HFFc6 (cell line): ENCODE measurements around the gene SMAD9. TPM values are rescaled to one million over a fixed set of nuclear protein-coding genes. Genes with fewer than 3 reads are reported as not detected.
A peak's percentile ranks its signal among the peaks of the same experiment; 100 is the strongest.

Source experiments
- DNase-seq: peaks from one replicate; pipeline ENCODE4 v3.0.0-alpha.2; 2018
- H3K27ac Mint-ChIP-seq: 2 replicates; pipeline ENCODE4 v1.8.0; 2020; ENCODE audit warnings: mild to moderate bottlenecking, mixed read lengths
- H3K27me3 Mint-ChIP-seq: 2 replicates; pipeline ENCODE4 v1.8.0; 2021; ENCODE audit warnings: mild to moderate bottlenecking, moderate library complexity, mixed read lengths; ENCODE audit not compliant: insufficient read depth
- H3K36me3 Mint-ChIP-seq: 2 replicates; pipeline ENCODE4 v1.8.0; 2021; ENCODE audit warnings: low read depth, mixed read lengths
- H3K4me1 Mint-ChIP-seq: 2 replicates; pipeline ENCODE4 v1.8.0; 2020; ENCODE audit warnings: low read depth, mixed read lengths
- H3K4me3 Mint-ChIP-seq: 2 replicates; pipeline ENCODE4 v1.8.0; 2020; ENCODE audit warnings: mild to moderate bottlenecking, moderate library complexity, mixed read lengths
- H3K9me3 Mint-ChIP-seq: 2 replicates; pipeline ENCODE4 v1.8.0; 2020; ENCODE audit warnings: mild to moderate bottlenecking, mixed read lengths
- total RNA-seq, 6 experiments: library from RNA; stranded (reverse); fragmentation: NEBNext Ultra II Directional; extraction: Animal tissue kit (Norgen Biotek cat#: 25700); gene quantifications; 2 replicates in 1 of 6; 3 replicates in 5 of 6; pipeline ENCODE4 v1.2.3, GENCODE V29; 2021
- TF ChIP-seq, protein P1 (sequence below): fragments of 200-600 bp; sonication (generic); IDR thresholded peaks from 2 replicates; pipeline ENCODE4 v1.5.0; 2021; ENCODE audit warnings: antibody characterized with exemption, mild to moderate bottlenecking

SMAD9 gene
- total RNA-seq, 6 experiments from 2014 or later, result 10.7 to 22.5 (median 17.9) TPM

- Mint-ChIP-seq H3K27ac (peak overlapping the region; percentile 51; the same call in 1 of the 2 replicates), H3K9me3 (no peaks in the 10 kb centered on the region), H3K27me3 (no peaks in the 10 kb centered on the region; the same call in 1 of the 2 replicates), H3K4me1 (peaks cover 14% of the 10 kb centered on the region), H3K4me3 (no peak overlapping the region), H3K36me3 (peaks cover 6% of the 10 kb centered on the region; the same call in 1 of the 2 replicates)
- peak; percentile 58 for DNase-seq
- TF ChIP-seq, protein P1, sequence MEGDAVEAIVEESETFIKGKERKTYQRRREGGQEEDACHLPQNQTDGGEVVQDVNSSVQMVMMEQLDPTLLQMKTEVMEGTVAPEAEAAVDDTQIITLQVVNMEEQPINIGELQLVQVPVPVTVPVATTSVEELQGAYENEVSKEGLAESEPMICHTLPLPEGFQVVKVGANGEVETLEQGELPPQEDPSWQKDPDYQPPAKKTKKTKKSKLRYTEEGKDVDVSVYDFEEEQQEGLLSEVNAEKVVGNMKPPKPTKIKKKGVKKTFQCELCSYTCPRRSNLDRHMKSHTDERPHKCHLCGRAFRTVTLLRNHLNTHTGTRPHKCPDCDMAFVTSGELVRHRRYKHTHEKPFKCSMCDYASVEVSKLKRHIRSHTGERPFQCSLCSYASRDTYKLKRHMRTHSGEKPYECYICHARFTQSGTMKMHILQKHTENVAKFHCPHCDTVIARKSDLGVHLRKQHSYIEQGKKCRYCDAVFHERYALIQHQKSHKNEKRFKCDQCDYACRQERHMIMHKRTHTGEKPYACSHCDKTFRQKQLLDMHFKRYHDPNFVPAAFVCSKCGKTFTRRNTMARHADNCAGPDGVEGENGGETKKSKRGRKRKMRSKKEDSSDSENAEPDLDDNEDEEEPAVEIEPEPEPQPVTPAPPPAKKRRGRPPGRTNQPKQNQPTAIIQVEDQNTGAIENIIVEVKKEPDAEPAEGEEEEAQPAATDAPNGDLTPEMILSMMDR, result peak; percentile 80
Observed at GRCh38 chr13:36858290-36858689, 61.7 kb downstream of the SMAD9 start.

- DNase-seq, result no peak
- TF ChIP-seq, protein P1, result no peak
Observed at GRCh38 chr13:36857253-36857652, 62.8 kb downstream of the SMAD9 start.

GRCh38 chr13:36850790-36851438 is 69.1 kb downstream of the SMAD9 start:
- Mint-ChIP-seq H3K27me3 (no peaks in the 10 kb centered on the region), H3K9me3 (no peaks in the 10 kb centered on the region), H3K36me3 (no peaks in the 10 kb centered on the region), H3K4me3 (no peak overlapping the region), H3K27ac (peak overlapping the region; percentile 1; the same call in 1 of the 2 replicates), H3K4me1 (no peaks in the 10 kb centered on the region)
- DNase-seq, result no peak
- TF ChIP-seq, protein P1, result peak; percentile 67

More at GRCh38 chr13:36857253-36857652, 62.8 kb downstream of the SMAD9 start:
- no peaks in the 10 kb centered on the region; the same call in 1 of the 2 replicates for H3K27me3 Mint-ChIP-seq
- no peaks in the 10 kb centered on the region for H3K9me3 Mint-ChIP-seq
- no peak overlapping the region for H3K4me3 Mint-ChIP-seq
- peaks cover 5% of the 10 kb centered on the region; the same call in 1 of the 2 replicates for H3K36me3 Mint-ChIP-seq
- peaks cover 7% of the 10 kb centered on the region for H3K4me1 Mint-ChIP-seq
- H3K27ac Mint-ChIP-seq, result no peak overlapping the region

GRCh38 chr13:36848199-36848982 is 71.6 kb downstream of the SMAD9 start:
- TF ChIP-seq, protein P1, result peak; percentile 71
- H3K4me3 Mint-ChIP-seq, result no peak overlapping the region
- DNase-seq, result no peak
- no peaks in the 10 kb centered on the region for H3K9me3 Mint-ChIP-seq
- no peak overlapping the region for H3K27ac Mint-ChIP-seq
- no peaks in the 10 kb centered on the region for H3K36me3 Mint-ChIP-seq
- H3K4me1 Mint-ChIP-seq, result no peaks in the 10 kb centered on the region
- no peaks in the 10 kb centered on the region for H3K27me3 Mint-ChIP-seq

GRCh38 chr13:36847606-36848005 is 72.4 kb downstream of the SMAD9 start:
- no peak overlapping the region for H3K27ac Mint-ChIP-seq
- no peaks in the 10 kb centered on the region for H3K4me1 Mint-ChIP-seq
- no peak overlapping the region for H3K4me3 Mint-ChIP-seq
- H3K9me3 Mint-ChIP-seq, result no peaks in the 10 kb centered on the region
- no peaks in the 10 kb centered on the region for H3K36me3 Mint-ChIP-seq
- no peaks in the 10 kb centered on the region for H3K27me3 Mint-ChIP-seq
- TF ChIP-seq, protein P1, result no peak
- DNase-seq, result no peak
